GM18909 (cell line): Measurements from ENCODE around the gene MGAT5.

Source experiments
- ATAC-seq: cut with Tn5 transposase; IDR thresholded peaks from one replicate; pipeline ENCODE4 v1.9.1; 2021; ENCODE audit warnings: mild to moderate bottlenecking; ENCODE audit not compliant: unreplicated experiment, poor library complexity

MGAT5 gene

DNA sequence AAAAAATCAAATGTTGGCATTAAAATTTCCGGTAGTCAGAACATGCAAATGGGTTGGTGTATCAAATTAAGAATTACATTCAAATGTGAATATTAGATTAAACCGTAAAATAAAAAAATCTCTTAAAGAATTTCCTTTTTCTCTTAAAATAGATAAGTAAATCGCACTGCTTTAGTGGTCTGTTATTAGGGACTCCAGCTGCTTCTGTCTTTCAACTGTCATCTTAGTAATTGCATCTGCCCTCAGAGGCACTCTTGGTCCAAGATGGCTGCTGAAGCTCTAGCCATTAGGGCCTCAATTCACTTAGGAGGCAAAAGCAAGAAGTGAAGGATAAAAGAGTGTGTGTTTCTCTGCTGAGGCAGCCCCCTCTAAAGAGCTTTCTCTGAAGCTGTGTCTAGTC, 132.4 kb downstream of the MGAT5 start:
- ATAC-seq, result no peak

DNA sequence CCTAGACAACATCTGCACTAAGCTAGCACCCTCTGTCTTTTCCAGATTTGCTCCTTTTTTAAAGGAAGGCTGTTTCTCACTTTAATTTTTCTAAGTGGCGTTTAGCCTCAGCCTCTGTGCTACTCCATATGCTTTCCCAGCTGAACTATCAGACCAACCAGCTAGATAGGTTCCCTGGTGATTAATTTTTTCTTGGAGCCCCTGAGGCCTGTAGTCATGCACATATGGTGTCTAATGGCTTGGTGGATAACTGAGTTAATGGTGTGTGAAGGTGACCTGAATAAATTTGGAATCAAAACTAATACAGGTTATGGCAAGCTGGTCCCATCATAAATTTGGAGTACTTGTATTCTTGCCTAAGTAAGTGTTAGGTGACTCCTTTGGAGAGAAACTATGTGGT, 135.5 kb downstream of the MGAT5 start:
- ATAC-seq, result no peak

GRCh38 chr2:134391751-134392160, 137.9 kb downstream of the MGAT5 start:
- ATAC-seq, result peak; percentile 82

DNA sequence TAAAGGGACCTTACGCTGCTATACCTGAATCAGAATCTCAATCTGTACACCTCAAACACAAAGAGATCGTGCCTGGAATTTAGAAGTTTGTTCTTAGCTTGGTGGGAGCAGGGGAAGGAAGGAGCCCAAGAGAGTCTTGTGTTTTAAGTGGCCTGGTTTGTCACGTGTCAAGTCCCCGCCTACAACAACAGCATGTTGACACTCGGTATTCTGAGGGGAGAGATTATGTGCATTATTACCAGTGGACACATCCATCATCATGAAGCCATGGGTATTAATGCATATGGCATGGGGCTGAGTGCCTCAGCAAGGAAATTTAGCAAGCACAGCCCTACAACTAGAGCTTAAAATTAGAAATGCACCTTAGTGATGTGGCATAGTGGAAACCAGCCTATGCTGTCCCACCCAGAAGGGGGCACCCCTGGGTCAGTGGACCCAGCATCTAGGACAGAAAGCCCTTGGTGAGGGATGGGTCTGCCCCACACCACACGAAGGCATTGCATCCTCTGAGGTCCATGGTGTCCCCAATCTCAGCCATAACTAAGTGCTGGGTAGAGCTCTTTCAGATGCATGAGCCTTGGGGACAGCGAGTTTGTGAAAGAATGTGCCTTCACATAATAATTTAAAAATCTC, 138.7 kb downstream of the MGAT5 start:
- ATAC-seq, result no peak

DNA sequence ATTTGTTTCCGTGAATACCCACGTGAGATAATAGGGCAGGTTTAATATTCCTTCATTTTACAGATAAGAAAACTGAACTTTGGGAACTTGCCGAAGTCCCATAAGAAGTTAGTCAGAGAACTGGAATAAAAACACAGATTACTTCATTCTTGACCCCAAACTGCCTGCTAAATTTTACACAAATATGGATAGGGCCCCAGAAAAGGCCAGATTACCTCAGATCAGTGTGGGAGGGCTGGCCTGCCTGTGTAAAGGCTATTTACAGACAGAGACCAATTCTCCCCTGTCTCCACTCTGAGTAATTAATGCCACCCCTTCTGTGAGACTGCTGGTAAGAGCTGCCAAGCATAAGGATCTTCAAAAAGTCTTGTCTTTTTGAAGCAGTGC, 139.2 kb downstream of the MGAT5 start:
- no peak for ATAC-seq

- no peak for ATAC-seq
Measured at GRCh38 chr2:134395779-134396178, 141.9 kb downstream of the MGAT5 start.

GRCh38 chr2:134396493-134396892, 142.6 kb downstream of the MGAT5 start:
- ATAC-seq, result no peak

DNA sequence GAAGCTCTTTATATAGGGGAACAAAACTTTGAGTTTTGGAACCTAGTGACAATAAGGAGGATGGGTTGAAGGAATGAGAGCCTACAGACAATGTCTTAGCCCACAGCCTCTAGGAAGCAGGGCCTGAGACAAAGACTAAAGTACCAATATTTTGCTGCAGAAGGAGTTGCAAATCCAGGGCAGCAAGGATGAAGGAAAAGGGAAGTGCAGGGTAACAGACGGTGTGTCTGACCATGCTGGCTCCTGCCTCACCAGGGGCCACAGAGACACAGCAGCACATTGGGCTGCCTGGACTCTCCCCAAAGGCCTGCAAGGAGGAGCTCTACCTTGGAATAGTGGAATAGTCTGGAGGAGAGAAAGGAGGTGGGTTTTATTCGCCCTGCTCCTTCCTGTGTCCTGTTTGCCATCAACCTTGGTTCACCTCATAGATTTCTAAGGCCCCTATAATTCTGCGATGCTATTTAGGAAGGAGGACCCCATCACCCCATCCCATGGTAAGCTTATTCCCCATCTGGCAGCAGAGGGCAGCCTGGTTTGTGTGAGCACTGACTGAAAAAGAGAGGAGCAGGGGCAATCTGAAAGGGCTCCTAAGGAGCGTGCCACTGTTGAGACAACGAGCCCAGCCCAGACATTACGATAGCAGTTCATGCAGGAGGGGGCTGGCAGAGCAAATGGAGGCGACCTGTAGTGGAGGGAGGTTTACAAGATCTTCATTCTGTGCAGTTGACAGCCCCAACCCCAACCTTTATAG, 143.4 kb downstream of the MGAT5 start:
- ATAC-seq, result no peak

GRCh38 chr2:134398300-134398699, 144.4 kb downstream of the MGAT5 start:
- ATAC-seq, result no peak

- no peak for ATAC-seq
Measured at GRCh38 chr2:134399096-134399495, 145.2 kb downstream of the MGAT5 start.

DNA sequence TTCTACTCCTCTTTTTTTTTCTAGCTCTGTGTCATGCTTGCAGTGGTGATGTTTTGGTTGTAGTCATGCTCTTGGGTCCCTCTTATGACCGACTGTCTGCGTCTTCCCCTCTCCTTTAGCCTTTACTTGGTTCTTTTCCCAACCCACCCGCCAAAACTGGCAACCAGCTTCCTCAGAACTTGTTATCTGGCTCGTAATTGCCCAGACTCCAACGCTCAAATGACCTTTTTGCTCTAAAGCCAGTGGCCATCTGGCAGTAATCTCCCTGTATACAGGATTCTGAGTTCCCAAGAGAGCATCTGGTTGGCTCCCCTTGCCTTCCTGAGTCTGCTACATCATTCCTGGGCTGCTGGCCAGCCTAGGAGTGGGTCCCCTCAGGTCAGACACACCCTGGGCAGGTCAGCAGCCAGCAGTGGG, 147.2 kb downstream of the MGAT5 start:
- no peak for ATAC-seq

DNA sequence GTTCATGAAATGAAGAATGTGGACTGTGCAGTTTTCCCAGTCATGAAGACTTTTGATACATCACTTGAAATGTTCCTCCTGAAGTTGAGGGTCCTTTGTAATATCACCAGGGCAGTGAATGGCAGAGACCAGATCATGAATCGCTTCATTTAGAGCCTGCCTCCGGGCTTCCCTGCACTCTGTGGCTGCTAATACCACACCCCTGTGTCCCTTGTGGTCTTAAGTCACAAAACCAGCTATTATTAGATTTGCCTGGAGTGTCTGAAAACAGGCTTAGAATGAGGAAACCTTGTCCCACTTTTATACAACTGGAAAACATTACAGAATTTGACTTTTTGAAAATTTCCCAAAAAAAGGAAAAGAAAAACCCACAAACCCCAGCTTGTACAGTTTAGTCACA, 147.9 kb downstream of the MGAT5 start:
- no peak for ATAC-seq

DNA sequence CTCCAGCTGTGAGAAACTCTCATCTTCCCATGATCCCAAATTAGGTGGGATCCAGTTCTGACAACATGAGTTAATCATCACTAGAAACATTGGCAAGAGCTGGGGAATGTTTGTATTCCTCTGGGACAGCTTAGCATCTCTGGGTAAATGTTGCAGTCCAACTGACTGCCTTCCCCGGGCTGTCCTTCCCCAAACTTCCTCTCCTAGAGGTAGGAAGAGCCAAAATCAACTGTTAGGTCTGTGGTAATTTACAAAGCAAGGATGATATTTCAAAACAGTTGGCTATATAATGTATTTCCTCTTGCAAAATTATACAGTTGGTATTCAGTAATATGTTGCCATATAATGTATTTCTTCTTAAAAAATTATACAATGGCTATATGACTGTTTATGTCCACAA, 148.5 kb downstream of the MGAT5 start:
- ATAC-seq, result no peak

DNA sequence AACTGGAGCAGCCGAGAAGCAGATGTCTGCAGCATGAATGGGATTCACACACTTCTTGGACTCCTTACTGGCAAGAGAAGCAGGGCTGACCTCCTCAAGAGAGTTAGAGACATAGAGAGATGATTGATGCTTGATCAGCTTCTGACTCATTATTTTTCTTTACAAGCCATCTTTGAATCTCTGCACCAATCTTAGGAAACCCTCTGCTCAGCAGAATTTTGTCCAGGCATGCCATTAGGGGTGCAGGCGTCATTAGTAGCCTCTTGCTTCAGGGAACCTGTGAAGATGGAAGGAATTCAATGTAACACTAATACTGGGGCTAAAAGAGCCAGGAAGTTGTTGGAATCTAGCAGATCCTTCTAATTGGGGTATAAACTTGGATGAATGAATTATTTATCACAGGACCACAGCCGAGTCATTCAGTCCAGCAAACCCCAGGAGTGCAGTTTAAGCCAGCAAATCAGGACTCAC, 151.8 kb downstream of the MGAT5 start:
- no peak for ATAC-seq

GRCh38 chr2:134406311-134406710, 152.4 kb downstream of the MGAT5 start:
- ATAC-seq, result no peak

DNA sequence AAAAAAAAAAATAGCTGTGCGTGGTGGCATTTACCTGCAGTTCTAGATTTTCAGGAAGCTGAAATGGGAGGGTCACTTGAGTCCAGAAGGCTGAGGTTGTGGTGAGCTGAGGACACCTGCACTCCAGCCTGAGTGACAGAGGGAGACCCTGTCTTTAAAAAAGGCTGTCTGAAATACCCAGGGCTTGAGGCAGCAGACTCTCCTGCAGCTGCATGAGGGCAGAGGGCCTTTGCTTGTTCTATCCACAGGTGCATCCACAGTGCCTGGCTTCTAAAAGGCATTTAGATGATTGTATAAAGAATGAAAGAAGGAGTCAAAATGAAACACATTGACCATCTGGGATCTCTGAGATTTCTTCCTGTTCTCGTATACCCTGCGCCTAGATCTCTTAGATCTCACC, 152.9 kb downstream of the MGAT5 start:
- ATAC-seq, result no peak

DNA sequence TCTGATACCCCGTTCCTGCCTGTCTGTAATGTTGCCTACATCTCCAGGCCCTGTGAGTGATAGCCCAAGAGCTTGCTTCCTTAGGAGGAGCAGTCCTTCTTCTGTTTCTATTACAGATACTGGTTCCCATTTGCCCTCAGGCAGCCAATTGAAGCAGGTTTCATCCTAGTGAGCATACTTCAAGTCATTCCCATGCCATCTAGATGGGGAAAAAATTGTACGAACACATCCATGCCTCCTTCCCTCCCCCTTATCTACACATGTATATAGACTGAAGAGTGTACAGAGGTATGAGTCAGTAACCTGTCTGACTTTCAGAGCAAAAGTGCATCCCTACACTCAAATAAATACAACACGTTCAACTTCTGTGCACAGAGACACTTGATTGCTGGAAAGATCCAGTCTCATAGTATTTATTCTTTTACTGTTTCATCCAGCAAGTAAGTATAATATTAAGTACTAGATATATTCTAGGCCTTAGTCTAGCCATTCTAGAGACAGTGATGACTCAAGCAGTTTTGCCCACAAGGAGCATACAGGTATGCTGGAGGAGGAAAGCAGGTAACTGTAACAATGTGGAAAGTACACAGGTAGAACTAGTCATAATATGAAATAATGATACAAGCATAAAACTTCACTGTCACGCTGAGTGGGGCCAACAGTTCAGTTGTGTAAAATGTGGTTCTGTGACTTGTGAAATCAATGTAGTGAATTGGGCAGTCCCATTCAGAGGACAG, 153.4 kb downstream of the MGAT5 start:
- ATAC-seq, result no peak

GRCh38 chr2:134408386-134408785, 154.5 kb downstream of the MGAT5 start:
- no peak for ATAC-seq

DNA sequence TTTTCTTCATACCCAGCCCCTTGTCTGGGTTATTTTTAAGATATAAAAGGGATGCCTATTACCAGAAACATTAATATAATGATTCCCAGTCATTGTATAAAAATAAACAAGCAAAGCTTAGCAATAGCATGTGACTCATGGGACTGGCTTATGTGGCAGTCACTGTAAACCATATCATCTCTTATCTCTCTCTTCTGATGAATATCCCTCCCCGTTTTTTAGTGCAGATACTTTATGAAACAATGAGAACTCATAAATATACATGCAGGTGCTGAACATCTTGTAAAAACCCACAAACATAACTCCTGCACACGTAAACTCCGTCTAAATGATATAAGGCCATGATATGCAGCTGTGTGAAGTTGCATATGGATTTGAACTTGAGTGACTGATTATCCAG, 154.9 kb downstream of the MGAT5 start:
- ATAC-seq, result no peak

DNA sequence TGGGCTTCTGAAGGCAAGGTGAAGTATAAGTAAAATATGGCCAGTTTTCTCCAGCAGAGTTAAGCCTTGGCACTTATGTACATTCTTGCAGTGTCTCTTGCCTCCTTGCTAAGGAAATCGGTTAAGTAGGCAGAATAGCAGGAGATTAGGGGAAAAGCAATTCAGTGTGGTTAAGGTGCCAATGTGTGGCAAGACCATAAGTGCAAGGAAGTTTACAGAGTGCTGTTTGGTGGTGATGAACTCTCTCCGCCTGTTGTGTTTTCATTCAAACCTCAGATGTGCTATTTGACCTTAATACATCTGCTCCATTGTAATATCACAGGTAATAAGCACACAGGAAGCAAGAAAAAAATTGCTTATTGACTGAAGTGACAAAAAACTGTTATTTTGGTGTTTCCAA, 156.1 kb downstream of the MGAT5 start:
- no peak for ATAC-seq

- no peak for ATAC-seq
Measured at GRCh38 chr2:134410831-134411231, 157.0 kb downstream of the MGAT5 start.
